Neural cell (in vitro differentiated cells): Measurements from ENCODE around the gene FAM83G. TPM values are rescaled to one million over a fixed set of nuclear protein-coding genes. Genes with fewer than 3 reads are reported as not detected.

Source experiments
- H2AFZ ChIP-seq: fragments of 200-600, 300-800 bp; sonication (generic), shearing (Covaris generic); 2 replicates; pipeline ENCODE4 v1.6.0; 2014; ENCODE audit warnings: low read depth, mild to moderate bottlenecking, antibody characterized with exemption, low read length, moderate library complexity
- H3F3A ChIP-seq: fragments of 200-600 bp; shearing (Covaris generic); 2 replicates; pipeline ENCODE4 v1.6.1; 2016; ENCODE audit warnings: mild to moderate bottlenecking, moderate library complexity, mixed read lengths, antibody characterized with exemption, low read length; ENCODE audit not compliant: insufficient read depth, poor library complexity, severe bottlenecking
- H3K27ac ChIP-seq: fragments of 200-600, 300-800 bp; sonication (generic), shearing (Covaris generic); 2 replicates; pipeline ENCODE4 v1.5.1; 2014; ENCODE audit warnings: mild to moderate bottlenecking, low read length, moderate library complexity
- H3K27me3 ChIP-seq: fragments of 300-800, 200-600 bp; sonication (generic), shearing (Covaris generic); 2 replicates; pipeline ENCODE4 v1.6.0; 2014; ENCODE audit warnings: mild to moderate bottlenecking, low read depth, low read length, moderate library complexity; ENCODE audit not compliant: insufficient read depth
- H3K36me3 ChIP-seq: fragments of 300-800, 200-600 bp; sonication (generic), shearing (Covaris generic); 2 replicates; pipeline ENCODE4 v1.5.1; 2014; ENCODE audit warnings: mild to moderate bottlenecking, antibody characterized with exemption, low read length, moderate library complexity; ENCODE audit not compliant: insufficient read depth
- H3K4me2 ChIP-seq: fragments of 300-800, 200-600 bp; sonication (generic), shearing (Covaris generic); 2 replicates; pipeline ENCODE4 v1.6.0; 2014; ENCODE audit warnings: mild to moderate bottlenecking, low read length
- H3K4me3 ChIP-seq: fragments of 300-800, 200-600 bp; sonication (generic), shearing (Covaris generic); 2 replicates; pipeline ENCODE4 v1.5.1; 2014; ENCODE audit warnings: mild to moderate bottlenecking, low read length, moderate library complexity
- H3K79me2 ChIP-seq: fragments of 200-600 bp; shearing (Covaris generic); replicated peaks from 2 replicates; pipeline ENCODE4 v1.6.0; 2014; ENCODE audit warnings: mild to moderate bottlenecking, low read length, moderate library complexity; ENCODE audit not compliant: insufficient read depth
- H3K9ac ChIP-seq: fragments of 300-800, 200-600 bp; sonication (generic), shearing (Covaris generic); 2 replicates; pipeline ENCODE4 v1.6.1; 2016; ENCODE audit warnings: mild to moderate bottlenecking, low read length, mixed read lengths
- H3K9me2 ChIP-seq: fragments of 200-600 bp; shearing (Covaris generic); 2 replicates; pipeline ENCODE4 v1.6.1; 2016; ENCODE audit warnings: mild to moderate bottlenecking, low read length, mixed read lengths; ENCODE audit not compliant: insufficient read depth
- H3K9me3 ChIP-seq: fragments of 200-600, 300-800 bp; sonication (generic), shearing (Covaris generic); 2 replicates; pipeline ENCODE4 v1.6.1; 2016; ENCODE audit warnings: mild to moderate bottlenecking, mixed run types, low read length, moderate library complexity, mixed read lengths
- H4K20me1 ChIP-seq: fragments of 200-600 bp; shearing (Covaris generic); 2 replicates; pipeline ENCODE4 v1.6.1; 2016; ENCODE audit warnings: mild to moderate bottlenecking, mixed run types; ENCODE audit not compliant: insufficient read depth
- EP300 ChIP-seq: fragments of 450-650 bp; conservative IDR thresholded peaks from 2 replicates; pipeline ENCODE4 v1.6.1; 2014; ENCODE audit warnings: antibody characterized with exemption, mild to moderate bottlenecking, moderate library complexity; ENCODE audit not compliant: poor library complexity, severe bottlenecking
- EZH2 ChIP-seq: fragments of 200-600, 300-800 bp; shearing (Covaris generic), sonication (generic); IDR thresholded peaks from 2 replicates; pipeline ENCODE4 v1.6.1; 2014; ENCODE audit warnings: antibody characterized with exemption, low read length, borderline replicate concordance, mild to moderate bottlenecking; ENCODE audit not compliant: insufficient read depth, poor library complexity, severe bottlenecking
- MXI1 ChIP-seq: fragments of 450-650 bp; conservative IDR thresholded peaks from 2 replicates; pipeline ENCODE4 v1.6.1; 2014; ENCODE audit warnings: antibody characterized with exemption, mild to moderate bottlenecking; ENCODE audit not compliant: poor library complexity, severe bottlenecking
- POLR2AphosphoS5 ChIP-seq: IDR thresholded peaks from 2 replicates; pipeline ENCODE4 v1.6.1; 2012
- RAD21 ChIP-seq: fragments of 450-650 bp; conservative IDR thresholded peaks from 2 replicates; pipeline ENCODE4 v1.6.1; 2014; ENCODE audit warnings: antibody characterized with exemption, mild to moderate bottlenecking, moderate library complexity
- SMC3 ChIP-seq: fragments of 450-650 bp; conservative IDR thresholded peaks from 2 replicates; pipeline ENCODE4 v1.6.1; 2014; ENCODE audit warnings: antibody characterized with exemption, mild to moderate bottlenecking, moderate library complexity; ENCODE audit not compliant: poor library complexity
- TAF1 ChIP-seq: IDR thresholded peaks from 2 replicates; pipeline ENCODE4 v1.6.1; 2012; ENCODE audit warnings: low read depth
- polyA plus RNA-seq: library from polyadenylated mRNA; depleted of rRNA; stranded (reverse); fragments of >200 nt; gene quantifications from 2 replicates; pipeline ENCODE4 v1.2.3, GENCODE V29; 2014
- TF ChIP-seq, protein P1 (sequence below): IDR thresholded peaks from 2 replicates; pipeline ENCODE4 v1.6.1; 2012; ENCODE audit warnings: borderline replicate concordance
- TF ChIP-seq, protein P2 (sequence below): fragments of 450-650 bp; IDR thresholded peaks from 2 replicates; pipeline ENCODE4 v1.5.1; 2014; ENCODE audit warnings: antibody characterized with exemption, mild to moderate bottlenecking, moderate library complexity; ENCODE audit not compliant: poor library complexity, severe bottlenecking

Gene FAM83G
- polyA plus RNA-seq, 1 donor from 2014 or later, result not detected

GRCh38 chr17:19014628-19015215 lies 10.2 kb upstream of the FAM83G start:
- no peak overlapping the region for H3K9ac ChIP-seq
- no peaks in the 10 kb centered on the region for H3K9me2 ChIP-seq
- TF ChIP-seq TAF1 (no peak), POLR2AphosphoS5 (no peak), EZH2 (no peak), MXI1 (no peak), RAD21 (no peak), SMC3 (no peak), EP300 (no peak)
- TF ChIP-seq, protein P1, sequence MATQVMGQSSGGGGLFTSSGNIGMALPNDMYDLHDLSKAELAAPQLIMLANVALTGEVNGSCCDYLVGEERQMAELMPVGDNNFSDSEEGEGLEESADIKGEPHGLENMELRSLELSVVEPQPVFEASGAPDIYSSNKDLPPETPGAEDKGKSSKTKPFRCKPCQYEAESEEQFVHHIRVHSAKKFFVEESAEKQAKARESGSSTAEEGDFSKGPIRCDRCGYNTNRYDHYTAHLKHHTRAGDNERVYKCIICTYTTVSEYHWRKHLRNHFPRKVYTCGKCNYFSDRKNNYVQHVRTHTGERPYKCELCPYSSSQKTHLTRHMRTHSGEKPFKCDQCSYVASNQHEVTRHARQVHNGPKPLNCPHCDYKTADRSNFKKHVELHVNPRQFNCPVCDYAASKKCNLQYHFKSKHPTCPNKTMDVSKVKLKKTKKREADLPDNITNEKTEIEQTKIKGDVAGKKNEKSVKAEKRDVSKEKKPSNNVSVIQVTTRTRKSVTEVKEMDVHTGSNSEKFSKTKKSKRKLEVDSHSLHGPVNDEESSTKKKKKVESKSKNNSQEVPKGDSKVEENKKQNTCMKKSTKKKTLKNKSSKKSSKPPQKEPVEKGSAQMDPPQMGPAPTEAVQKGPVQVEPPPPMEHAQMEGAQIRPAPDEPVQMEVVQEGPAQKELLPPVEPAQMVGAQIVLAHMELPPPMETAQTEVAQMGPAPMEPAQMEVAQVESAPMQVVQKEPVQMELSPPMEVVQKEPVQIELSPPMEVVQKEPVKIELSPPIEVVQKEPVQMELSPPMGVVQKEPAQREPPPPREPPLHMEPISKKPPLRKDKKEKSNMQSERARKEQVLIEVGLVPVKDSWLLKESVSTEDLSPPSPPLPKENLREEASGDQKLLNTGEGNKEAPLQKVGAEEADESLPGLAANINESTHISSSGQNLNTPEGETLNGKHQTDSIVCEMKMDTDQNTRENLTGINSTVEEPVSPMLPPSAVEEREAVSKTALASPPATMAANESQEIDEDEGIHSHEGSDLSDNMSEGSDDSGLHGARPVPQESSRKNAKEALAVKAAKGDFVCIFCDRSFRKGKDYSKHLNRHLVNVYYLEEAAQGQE, result no peak
- TF ChIP-seq, protein P2, sequence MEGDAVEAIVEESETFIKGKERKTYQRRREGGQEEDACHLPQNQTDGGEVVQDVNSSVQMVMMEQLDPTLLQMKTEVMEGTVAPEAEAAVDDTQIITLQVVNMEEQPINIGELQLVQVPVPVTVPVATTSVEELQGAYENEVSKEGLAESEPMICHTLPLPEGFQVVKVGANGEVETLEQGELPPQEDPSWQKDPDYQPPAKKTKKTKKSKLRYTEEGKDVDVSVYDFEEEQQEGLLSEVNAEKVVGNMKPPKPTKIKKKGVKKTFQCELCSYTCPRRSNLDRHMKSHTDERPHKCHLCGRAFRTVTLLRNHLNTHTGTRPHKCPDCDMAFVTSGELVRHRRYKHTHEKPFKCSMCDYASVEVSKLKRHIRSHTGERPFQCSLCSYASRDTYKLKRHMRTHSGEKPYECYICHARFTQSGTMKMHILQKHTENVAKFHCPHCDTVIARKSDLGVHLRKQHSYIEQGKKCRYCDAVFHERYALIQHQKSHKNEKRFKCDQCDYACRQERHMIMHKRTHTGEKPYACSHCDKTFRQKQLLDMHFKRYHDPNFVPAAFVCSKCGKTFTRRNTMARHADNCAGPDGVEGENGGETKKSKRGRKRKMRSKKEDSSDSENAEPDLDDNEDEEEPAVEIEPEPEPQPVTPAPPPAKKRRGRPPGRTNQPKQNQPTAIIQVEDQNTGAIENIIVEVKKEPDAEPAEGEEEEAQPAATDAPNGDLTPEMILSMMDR, result no peak
- no peak overlapping the region for H2AFZ ChIP-seq
- H3K4me3 ChIP-seq, result no peak overlapping the region
- H3F3A ChIP-seq, result no peaks in the 10 kb centered on the region
- no peaks in the 10 kb centered on the region for H3K36me3 ChIP-seq
- H3K4me2 ChIP-seq, result no peak overlapping the region
- H4K20me1 ChIP-seq, result no peaks in the 10 kb centered on the region
- no peak overlapping the region for H3K27ac ChIP-seq
- H3K27me3 ChIP-seq, result no peaks in the 10 kb centered on the region
- H3K9me3 ChIP-seq, result no peaks in the 10 kb centered on the region
- H3K79me2 ChIP-seq, result no peaks in the 10 kb centered on the region

- Histone ChIP-seq H3K27me3 (no peaks in the 10 kb centered on the region), H2AFZ (no peak overlapping the region), H3K27ac (no peak overlapping the region), H3K4me3 (no peak overlapping the region), H3F3A (no peaks in the 10 kb centered on the region), H3K9ac (no peak overlapping the region), H3K4me2 (no peak overlapping the region), H3K9me3 (no peaks in the 10 kb centered on the region), H3K36me3 (no peaks in the 10 kb centered on the region), H3K79me2 (no peaks in the 10 kb centered on the region), H3K9me2 (no peaks in the 10 kb centered on the region), H4K20me1 (no peaks in the 10 kb centered on the region)
- TF ChIP-seq EZH2 (no peak), MXI1 (no peak)
These were observed 9.5 kb upstream of the FAM83G start for GRCh38 chr17:19013806-19014627.
